Stimulated activated CD4-positive, alpha-beta T cell treated with anti-CD3 and anti-CD28 coated beads, Interleukin-2, amount 100 ng/mL, for 48 hours (primary cell): Measurements from ENCODE around the gene NFIX.
"Not testable (repeated sequence)": the region's sequence is repeated elsewhere in the genome, so short reads cannot be mapped to it uniquely, and the experiment has no call there.

ENCODE experiments used
- DNase-seq, 2 donors: peaks; one replicate each; pipeline ENCODE4 v3.0.0-alpha.2; 2020

The NFIX gene

DNA sequence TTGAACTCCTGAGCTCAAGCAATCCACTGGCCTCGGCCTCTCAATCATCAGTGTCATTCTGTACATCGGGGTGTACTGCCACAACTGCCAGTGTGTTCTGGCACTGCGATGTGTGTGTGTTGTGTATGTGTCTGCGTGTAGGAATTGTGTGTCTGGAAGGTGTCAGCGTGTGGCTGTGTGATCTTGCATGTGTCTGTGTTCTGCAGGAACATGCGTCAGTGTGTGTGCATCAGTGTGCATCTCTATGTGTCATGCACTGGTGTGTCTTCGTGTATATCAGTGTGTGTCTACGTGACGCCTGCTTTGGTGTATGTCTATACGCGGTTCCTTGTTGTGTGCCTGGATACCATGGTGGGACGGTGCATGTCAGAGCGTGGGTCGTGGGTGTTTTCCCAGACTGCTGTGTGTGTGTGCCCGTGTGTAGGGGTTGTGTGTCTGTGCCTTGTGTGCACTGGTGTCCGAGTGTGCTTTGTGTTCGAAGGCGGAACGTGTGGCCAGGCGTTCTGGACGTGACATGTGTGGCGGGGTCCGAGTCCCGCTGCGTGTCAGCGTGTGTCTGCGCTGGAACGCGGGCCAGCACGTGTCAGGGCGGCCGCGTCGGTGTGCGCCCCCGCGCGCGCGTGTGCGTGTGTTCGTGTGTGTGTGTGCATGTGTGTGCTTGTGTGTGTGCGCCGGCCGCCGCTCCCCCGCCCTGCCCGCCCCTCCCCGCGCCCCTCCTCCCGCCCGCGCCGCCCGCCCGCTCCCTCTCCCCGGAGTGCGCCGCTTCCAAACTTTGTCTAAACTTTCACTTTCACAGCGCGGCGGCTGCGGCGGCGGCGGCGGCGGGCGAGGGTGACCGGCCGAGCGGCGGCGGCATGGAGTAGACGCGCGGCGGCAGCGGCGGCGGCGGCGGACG, at the start of gene NFIX:
Gene NFIX, plus strand, starts transcription at position 775 of the 895 bp plus-strand sequence. CDS start 363 bp downstream, outside the sequence.
- peak; percentile 43 to 49 for DNase-seq

DNA sequence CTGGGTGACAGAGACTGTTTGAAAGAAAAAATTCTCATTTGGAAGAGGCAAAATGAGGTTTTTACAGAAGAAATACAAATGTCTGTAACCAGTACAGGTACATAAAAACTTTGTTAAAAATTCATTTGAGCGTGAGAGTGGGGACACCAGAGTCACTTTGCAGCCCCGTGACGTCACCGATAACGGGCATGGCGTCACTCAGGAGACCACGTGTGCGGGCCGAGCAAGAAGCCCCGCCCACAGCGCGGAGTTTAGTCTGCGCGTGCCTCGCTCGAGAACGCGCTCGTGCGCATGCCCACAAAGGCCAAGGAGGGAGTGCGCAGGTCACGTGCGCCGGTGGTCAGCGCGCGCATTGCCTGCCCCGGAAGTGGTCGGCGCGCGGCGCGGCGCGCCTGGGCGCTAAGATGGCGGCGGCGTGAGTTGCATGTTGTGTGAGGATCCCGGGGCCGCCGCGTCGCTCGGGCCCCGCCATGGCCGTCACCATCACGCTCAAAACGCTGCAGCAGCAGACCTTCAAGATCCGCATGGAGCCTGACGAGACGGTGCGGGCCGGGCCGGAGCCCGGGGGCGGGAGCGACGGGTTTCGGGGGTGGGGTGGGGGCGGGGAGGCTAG, 49.7 kb upstream of the NFIX start, which contains the start of gene RAD23A:
Gene RAD23A, plus strand, starts transcription at position 384 of the 613 bp plus-strand sequence. Its CDS starts 87 bp downstream, at position 471.
- peak; percentile 99 for DNase-seq

DNA sequence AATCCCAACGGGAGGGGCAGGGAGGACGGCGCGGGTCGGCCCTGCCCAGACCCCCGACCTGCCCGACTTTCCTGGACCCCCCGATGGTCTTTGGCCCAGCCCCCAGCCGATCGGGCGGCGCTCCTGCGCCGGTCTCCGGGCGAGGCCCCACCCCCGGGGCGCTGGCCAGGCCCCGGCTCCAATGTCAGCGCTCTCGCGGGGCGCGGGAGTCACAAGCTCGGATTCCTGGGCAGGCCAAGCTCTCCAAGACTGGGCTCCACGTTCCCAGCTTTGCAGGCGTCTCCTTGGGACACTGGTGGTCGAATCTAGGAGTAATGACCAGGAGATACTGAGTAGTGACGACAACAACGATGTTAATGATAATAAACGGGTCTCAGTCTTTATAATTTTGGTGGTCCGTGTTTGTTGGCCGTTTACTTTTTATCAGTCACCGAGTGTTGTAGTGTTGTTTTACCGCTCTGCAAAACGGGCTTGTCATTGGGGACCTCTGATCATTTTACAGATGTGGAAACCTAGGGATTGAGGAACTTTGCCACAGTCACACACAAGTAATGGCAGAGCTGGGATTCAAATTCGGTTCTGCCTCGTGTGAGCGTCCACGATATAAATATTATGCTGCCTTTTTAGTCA, 49.1 kb upstream of the NFIX start:
- peak; percentile 49 to 51 for DNase-seq

DNA sequence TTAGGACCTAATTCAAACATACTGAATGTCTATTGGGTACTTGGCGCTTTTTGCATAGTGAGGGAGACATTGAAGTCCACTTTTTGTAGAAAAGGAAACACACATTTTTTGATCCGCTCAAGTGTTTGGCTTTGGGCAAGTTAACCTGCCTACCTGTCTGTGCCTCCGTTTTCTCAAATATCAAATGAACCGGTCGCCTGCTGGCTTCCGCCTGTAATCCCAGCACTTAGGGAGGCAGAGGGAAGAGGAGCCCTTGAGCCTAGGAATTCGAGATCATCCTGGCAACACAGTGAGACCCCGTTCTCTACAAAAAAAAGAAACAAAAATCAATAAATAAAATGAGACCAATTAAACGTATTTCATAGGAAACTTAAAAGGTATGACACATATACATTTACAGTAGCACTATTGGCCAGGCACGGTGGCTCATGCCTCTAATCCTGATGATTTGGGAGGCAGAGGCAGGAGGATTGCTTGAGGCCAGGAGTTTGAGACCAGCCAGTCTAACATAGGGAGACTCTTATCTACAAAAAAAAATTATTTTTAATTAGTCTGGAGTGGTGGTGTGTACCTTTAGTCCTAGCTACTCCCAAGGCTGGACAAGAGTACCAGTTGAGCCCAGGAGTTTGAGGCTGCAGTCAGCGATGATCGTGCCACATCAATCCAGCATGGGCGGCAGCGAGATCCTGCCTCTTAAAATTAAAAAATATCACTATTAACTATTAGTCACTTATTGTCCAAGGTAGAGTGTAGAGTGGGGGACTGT, 48.4 kb upstream of the NFIX start:
- DNase-seq = no peak

DNA sequence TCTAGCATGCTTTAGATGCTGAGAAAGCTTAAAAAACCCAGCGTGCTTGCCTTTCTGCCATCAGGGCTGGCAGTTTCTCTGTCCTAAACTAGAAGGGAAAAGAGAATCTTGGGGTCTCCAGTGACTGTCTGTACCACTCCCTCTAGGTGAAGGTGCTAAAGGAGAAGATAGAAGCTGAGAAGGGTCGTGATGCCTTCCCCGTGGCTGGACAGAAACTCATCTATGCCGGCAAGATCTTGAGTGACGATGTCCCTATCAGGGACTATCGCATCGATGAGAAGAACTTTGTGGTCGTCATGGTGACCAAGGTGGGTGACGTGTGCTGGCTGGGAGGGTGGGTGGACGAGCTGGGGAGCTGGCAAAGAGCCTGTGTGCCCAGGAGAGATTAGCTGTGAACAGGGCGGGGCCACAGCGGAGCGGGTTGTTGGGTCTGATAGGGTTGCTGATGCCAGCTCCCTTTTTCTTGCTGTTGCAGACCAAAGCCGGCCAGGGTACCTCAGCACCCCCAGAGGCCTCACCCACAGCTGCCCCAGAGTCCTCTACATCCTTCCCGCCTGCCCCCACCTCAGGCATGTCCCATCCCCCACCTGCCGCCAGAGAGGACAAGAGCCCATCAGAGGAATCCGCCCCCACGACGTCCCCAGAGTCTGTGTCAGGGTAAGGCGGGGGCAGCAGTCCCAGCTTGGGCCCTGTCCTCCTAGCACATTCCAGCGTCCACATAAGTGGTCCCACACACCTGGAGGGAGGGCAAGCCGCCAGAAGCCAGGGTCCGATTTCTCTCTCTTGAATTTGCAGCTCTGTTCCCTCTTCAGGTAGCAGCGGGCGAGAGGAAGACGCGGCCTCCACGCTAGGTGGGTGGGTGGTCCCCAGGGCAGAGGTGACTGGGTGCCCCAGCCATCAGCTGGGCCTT, 47.3 kb upstream of the NFIX start:
- no peak for DNase-seq

DNA sequence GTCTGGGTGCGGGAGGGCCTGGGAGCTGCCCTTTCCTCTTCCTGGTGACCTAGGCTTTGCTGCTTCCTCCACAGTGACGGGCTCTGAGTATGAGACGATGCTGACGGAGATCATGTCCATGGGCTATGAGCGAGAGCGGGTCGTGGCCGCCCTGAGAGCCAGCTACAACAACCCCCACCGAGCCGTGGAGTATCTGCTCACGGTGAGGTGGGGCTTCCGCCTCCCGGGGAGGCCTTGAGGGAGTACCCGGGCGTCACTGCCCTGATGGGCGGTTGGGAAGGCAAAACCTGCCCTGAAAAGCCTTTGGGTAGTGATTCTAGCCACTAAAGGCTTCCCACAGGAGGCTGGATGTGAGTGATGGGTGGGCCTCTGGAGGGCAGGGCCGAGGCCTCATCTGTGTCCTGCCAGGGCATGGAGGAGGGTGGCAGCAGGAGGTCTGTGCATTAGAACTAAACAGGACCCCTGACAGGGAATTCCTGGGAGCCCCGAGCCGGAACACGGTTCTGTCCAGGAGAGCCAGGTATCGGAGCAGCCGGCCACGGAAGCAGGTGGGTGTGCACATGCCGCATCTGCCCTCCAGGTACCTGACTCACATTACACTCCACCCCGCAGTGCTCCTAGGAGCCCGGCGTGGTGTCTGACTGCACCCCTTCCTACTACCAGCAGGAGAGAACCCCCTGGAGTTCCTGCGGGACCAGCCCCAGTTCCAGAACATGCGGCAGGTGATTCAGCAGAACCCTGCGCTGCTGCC, 46.5 kb upstream of the NFIX start:
- DNase-seq = no peak

DNA sequence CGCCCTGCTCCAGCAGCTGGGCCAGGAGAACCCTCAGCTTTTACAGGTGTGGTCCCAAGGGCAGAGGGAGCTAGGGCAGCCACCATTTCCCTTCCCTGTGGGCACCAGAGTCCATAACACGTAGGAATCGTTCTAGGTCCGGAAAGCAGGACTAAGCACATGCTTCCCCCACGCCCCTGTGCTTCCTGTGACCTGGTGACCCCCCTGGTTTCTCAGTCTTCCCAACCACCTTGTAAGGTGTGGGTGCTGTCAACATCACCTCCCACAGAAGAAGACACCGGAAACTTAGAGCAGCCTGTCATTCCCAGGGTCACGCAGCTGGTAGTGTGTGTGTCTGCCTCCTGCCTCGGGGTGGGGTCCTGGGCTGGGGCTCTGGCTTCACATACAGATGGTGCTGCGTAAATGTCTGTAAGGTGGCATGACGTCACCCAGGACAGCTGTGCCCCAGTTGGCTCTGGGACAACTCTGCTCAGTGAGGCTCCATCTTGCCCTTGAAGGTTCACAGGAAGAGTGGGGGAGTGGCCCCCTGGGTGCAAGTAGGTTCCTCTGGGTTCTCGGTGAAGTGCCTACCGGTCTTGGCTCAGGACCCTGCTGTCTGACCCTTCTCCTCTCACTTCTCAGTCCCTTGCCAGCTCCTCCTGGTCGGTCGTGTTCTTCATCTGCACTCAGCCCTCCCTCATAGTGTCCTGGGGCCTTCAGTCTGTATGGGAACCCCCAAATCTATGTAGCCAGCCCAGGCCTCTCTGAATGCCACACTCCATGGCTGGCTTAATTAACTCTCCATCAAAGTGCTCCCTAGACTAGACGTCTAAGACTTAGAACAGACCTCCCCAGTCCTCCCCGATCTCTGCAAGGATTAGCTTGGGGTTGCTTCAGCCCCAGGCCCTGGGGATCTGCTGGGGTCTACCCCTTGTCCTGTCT, 45.7 kb upstream of the NFIX start:
- DNase-seq = no peak

DNA sequence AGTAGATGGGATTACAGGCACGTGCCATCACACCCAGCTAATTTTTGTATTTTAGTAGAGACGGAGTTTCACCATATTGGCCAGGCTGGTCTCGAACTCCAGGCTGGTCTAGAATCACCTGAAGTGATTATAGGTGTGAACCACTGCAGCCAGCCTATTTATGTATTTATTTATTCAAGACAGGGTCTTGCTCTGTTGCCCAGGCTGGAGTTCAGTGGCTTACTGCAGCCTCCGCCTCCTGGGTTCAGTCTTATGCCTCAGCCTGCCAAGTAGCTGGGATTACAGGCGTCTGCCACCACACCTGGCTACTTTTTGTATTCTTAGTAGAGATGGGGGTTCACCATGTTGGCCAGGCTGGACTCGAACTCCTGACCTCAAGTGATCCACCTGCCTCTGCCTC, 43.2 kb upstream of the NFIX start:
- DNase-seq = not testable (repeated sequence)

DNA sequence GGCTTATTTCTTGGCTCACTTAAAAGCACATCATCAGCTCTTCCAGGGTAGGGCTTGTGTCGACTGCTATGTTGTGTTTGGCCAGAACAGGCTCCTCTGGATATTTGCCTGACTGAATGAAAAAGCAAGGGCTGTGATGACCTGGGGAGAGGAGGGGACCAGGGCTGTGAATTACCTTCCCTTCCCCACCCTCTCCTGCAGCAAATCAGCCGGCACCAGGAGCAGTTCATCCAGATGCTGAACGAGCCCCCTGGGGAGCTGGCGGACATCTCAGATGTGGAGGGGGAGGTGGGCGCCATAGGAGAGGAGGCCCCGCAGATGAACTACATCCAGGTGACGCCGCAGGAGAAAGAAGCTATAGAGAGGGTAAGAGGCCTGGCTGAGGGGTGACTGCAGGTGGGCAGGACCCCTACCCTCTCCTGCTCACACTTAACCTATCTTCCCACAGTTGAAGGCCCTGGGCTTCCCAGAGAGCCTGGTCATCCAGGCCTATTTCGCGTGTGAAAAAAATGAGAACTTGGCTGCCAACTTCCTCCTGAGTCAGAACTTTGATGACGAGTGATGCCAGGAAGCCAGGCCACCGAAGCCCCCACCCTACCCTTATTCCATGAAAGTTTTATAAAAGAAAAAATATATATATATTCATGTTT, 42.7 kb upstream of the NFIX start:
- DNase-seq = no peak

DNA sequence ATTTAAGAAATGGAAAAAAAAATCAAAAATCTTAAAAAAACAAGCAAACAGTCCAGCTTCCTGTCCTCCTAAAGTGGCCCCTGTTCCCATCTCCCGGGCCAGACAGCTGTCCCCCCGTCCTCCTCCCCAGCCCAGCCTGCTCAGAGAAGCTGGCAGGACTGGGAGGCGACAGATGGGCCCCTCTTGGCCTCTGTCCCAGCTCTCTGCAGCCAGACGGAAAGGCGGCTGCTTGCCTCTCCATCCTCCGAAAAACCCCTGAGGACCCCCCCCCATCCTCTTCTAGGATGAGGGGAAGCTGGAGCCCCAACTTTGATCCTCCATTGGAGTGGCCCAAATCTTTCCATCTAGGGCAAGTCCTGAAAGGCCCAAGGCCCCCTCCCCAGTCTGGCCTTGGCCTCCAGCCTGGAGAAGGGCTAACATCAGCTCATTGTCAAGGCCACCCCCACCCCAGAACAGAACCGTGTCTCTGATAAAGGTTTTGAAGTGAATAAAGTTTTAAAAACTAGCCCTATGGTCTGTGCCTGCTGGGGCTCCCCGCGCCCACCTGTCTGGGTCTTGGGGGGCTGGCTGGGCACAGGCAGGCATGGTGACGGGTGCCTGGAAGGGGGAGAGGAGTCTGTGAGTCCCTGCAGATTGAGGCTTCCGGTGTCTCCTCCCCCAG, 42.0 kb upstream of the NFIX start:
- no peak for DNase-seq

DNA sequence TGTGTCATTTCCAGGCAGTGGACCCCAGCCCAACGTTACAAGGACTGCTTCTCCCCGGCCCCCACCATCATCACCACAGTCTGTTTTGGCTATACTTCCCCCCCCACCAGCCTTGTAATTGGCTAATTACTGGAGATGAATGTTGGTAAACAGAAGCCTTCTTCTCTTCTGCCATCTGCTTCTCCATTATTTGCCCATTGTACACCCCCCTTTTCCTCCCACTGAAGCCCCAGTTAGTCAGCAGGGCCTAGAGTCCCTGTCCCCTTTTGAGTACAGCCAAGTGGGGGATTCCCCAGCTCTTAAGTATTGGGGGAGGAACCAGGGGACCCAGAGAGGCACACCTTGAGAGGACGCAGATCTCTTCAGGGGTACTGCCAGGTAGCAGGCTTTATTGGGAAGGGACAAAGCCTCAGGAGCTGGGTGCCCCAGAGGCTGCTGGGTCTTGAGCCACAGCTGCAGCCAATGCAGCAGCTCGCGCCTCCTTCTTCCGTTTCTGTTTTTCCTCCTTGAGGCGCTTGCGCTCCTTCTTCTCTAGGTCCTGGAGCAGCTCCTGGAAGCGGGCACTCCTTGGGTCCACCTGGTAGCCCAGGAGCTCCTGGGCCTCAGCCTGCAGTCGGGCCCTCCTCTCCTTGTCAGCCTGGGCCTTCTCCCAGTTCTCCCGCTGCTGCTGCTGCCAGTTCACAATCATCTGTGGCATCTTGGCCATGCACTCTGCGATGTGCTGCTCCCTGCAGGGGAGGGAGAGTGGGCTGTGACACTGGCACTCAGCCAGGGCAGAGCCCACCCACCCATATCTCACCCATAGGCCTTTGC, 41.3 kb upstream of the NFIX start:
- DNase-seq = no peak

DNA sequence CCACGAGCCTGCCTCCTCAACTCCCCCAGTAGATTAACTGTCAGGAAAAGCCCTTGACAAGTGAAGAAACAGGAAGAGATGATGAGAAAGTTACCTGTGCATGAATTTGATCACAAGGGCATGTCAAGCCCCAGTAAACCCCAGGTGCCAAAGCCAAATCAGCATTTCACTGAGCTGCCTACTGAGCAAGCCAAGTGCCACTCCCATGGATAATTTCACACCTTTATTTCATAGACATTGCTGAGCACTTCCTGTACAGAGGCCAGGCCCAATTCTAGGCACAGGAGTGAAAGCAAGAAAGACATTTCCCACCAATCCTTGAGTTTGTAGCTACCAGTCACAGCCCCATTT, 40.7 kb upstream of the NFIX start:
- no peak for DNase-seq

DNA sequence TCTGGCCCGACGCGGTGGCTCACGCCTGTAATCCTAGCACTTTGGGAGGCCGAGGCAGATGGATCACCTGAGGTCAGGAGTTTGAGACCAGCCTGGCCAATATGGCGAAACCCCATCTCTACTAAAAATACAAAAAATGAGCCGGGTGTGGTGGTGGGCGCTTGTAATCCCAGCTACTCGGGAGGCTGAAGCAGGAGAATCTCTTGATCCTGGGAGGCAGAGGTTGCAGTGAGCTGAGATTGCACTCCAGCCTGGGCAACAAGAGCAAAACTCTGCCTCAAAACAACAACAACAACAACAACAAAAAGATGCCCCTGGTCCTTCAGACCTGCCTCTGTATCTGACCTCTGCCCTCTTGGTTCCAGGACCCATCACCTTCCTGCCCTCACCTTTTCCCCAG, 39.7 kb upstream of the NFIX start:
- not testable (repeated sequence) for DNase-seq

DNA sequence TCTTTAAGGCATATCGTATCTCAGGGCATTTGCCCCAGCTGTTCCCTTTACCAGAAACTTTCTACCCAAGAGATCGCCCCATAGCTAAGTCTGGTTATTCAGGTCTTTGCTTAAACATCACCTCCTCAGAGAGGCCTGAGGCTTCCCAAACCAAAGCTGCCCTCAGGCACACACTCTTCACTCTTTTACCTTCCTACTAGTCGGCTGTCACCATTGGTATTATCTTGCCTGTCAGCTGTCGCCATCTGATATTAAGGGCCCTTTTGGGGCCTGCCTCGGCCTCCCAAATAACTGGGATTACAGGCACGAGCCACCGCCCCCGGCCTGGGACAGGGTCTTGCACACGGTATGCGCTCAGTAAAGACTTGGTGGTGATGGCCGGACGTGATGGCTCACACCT, 39.3 kb upstream of the NFIX start:
- no peak for DNase-seq

DNA sequence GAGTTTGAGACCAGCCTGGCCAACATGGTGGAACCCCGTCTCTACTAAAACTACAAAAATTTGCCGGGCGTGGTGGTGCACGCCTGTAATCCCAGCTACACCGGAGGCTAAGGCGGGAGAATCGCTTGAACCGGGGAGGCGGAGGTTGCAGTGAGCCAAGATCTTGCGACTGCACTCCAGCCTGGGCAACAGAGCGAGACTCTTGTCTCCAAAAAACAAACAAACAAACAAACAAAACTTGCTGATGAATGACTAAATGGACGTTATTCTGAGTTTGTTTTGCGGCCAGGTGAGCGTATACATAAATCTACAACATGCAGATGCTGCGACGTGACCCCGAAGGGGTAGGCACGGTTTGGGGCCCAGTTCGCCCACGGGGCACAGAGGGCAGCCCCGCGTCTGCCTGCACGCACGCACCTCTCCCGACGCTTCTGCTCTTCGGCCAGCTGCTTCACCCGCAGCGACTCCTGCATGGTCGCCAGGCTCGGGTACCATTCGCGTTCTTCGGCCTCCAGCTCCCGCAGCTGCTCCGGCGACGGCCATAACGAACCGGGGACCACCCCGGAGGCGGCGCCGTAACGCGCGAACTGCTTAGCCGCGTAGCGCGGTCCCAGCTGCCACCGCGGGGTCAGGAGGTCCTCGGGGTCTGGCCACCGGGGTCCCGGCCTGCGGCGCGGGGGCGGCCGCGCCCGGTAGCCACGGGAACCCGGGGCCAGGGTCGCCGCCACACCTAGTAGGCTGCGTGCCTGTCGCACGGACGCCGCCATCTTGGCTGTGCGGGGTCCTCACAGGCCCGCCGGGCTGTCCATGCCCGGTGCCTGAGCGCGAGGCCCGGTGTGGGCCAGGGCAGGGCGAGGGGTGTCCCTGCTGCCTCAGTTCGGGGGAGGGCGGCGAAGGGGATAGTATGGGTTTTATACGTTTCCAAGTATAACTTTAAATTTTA, 38.6 kb upstream of the NFIX start, which contains the start of gene GADD45GIP1:
Gene GADD45GIP1, minus strand, starts transcription at position 778 of the 943 bp plus-strand sequence. Its CDS starts 11 bp downstream, at position 767.
- DNase-seq = peak; percentile 81 to 85

DNA sequence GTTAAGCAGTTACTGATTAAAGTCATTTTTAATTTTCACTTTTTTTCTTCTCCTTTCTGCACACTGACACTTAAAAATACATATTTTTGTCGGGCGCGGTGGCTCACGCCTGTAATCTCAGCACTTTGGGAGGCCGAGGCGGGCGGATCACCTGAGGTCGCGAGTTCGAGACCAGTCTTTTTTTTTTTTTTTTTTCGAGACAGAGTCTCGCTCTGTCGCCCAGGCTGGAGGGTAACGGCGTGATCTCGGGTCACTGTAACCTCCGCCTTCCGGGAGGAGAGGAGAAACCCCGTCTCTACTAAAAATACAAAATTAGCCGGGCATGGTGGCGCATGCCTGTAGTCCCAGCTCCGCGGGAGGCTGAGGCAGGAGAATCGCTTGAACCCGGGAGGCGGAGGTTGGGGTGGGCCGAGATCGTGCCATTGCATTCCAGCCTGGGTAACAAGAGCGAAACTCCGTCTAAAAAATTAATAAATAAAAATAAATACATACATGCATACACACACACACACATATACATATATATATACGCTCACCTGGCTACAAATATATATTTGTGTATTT, 37.8 kb upstream of the NFIX start:
- DNase-seq = not testable (repeated sequence)
